Loucy (cell line): Measurements from ENCODE around the gene CMC4.

ENCODE experiments used
- H2AFZ ChIP-seq: fragments of 200-600 bp; sonication (generic); 2 replicates; pipeline ENCODE4 v1.6.0; 2016; ENCODE audit warnings: antibody characterized with exemption, mild to moderate bottlenecking, low read length, moderate library complexity
- H3F3A ChIP-seq: fragments of 200-600 bp; 2 replicates; pipeline ENCODE4 v1.6.0; 2016; ENCODE audit warnings: antibody characterized with exemption, low read depth, mild to moderate bottlenecking
- H3K27me3 ChIP-seq: fragments of 200-600 bp; sonication (generic); 2 replicates; pipeline ENCODE4 v1.6.1; 2014; ENCODE audit warnings: low read length, mild to moderate bottlenecking; ENCODE audit not compliant: insufficient read depth, poor library complexity, severe bottlenecking
- H3K36me3 ChIP-seq: fragments of 200-600 bp; sonication (generic); 2 replicates; pipeline ENCODE4 v1.6.1; 2016; ENCODE audit warnings: low read length; ENCODE audit not compliant: insufficient read depth
- H3K4me1 ChIP-seq: fragments of 200-600 bp; sonication (generic); 2 replicates; pipeline ENCODE4 v1.5.1; 2014; ENCODE audit warnings: low read length, mild to moderate bottlenecking; ENCODE audit not compliant: insufficient read depth, poor library complexity, severe bottlenecking
- H3K4me2 ChIP-seq: fragments of 200-600 bp; sonication (generic); 2 replicates; pipeline ENCODE4 v1.6.0; 2014; ENCODE audit warnings: antibody characterized with exemption, low read length, low read depth, mild to moderate bottlenecking; ENCODE audit not compliant: poor library complexity, severe bottlenecking
- H3K4me3 ChIP-seq: fragments of 200-600 bp; sonication (generic); 2 replicates; pipeline ENCODE4 v1.5.1; 2014; ENCODE audit warnings: low read length, mild to moderate bottlenecking, mixed read lengths; ENCODE audit not compliant: poor library complexity, severe bottlenecking
- H3K79me2 ChIP-seq: fragments of 200-600 bp; sonication (generic); 2 replicates; pipeline ENCODE4 v1.6.1; 2014; ENCODE audit warnings: low read length; ENCODE audit not compliant: insufficient read depth
- H3K9ac ChIP-seq: fragments of 200-600 bp; sonication (generic); 2 replicates; pipeline ENCODE4 v1.6.0; 2014; ENCODE audit warnings: mild to moderate bottlenecking, low read depth, low read length, moderate library complexity; ENCODE audit not compliant: poor library complexity, severe bottlenecking
- H3K9me2 ChIP-seq: fragments of 200-600 bp; sonication (generic); replicated peaks from 2 replicates; pipeline ENCODE4 v1.6.1; 2016; ENCODE audit warnings: low read depth, low read length, mixed read lengths
- H3K9me3 ChIP-seq: fragments of 200-600 bp; sonication (generic); 2 replicates; pipeline ENCODE4 v1.6.1; 2014; ENCODE audit warnings: mild to moderate bottlenecking, antibody characterized with exemption, low read length, low read depth; ENCODE audit not compliant: insufficient read depth
- H4K20me1 ChIP-seq: fragments of 200-600 bp; sonication (generic); 2 replicates; pipeline ENCODE4 v1.6.0; 2014; ENCODE audit warnings: antibody characterized with exemption, low read length, mild to moderate bottlenecking; ENCODE audit not compliant: insufficient read depth, poor library complexity, severe bottlenecking
- EZH2phosphoT487 ChIP-seq: fragments of 200-600 bp; IDR thresholded peaks from 2 replicates; pipeline ENCODE4 v1.6.1; 2018; ENCODE audit warnings: antibody characterized with exemption, mild to moderate bottlenecking, moderate library complexity, borderline replicate concordance
- TF ChIP-seq, protein P1 (sequence below): fragments of 200-600 bp; sonication (generic); conservative IDR thresholded peaks from 2 replicates; pipeline ENCODE4 v1.5.1; 2014; ENCODE audit warnings: mild to moderate bottlenecking, antibody characterized with exemption, low read length

The CMC4 gene

GRCh38 chrX:155055494-155055893 lies 15.4 kb downstream of the CMC4 start:
- Histone ChIP-seq H3K36me3 (peaks cover 11% of the 10 kb centered on the region; the same call in 1 of the 2 replicates), H3K27me3 (no peaks in the 10 kb centered on the region), H3K9me3 (no peaks in the 10 kb centered on the region), H3K79me2 (no peaks in the 10 kb centered on the region), H3K9me2 (no peaks in the 10 kb centered on the region), H3K9ac (no peak overlapping the region), H2AFZ (no peak overlapping the region), H3F3A (no peaks in the 10 kb centered on the region), H3K4me2 (no peak overlapping the region), H3K4me3 (no peak overlapping the region), H4K20me1 (no peaks in the 10 kb centered on the region), H3K4me1 (peaks cover 18% of the 10 kb centered on the region)
- TF ChIP-seq EZH2phosphoT487: no peak
- TF ChIP-seq, protein P1, sequence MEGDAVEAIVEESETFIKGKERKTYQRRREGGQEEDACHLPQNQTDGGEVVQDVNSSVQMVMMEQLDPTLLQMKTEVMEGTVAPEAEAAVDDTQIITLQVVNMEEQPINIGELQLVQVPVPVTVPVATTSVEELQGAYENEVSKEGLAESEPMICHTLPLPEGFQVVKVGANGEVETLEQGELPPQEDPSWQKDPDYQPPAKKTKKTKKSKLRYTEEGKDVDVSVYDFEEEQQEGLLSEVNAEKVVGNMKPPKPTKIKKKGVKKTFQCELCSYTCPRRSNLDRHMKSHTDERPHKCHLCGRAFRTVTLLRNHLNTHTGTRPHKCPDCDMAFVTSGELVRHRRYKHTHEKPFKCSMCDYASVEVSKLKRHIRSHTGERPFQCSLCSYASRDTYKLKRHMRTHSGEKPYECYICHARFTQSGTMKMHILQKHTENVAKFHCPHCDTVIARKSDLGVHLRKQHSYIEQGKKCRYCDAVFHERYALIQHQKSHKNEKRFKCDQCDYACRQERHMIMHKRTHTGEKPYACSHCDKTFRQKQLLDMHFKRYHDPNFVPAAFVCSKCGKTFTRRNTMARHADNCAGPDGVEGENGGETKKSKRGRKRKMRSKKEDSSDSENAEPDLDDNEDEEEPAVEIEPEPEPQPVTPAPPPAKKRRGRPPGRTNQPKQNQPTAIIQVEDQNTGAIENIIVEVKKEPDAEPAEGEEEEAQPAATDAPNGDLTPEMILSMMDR: no peak

GRCh38 chrX:155054255-155054654 lies 16.7 kb downstream of the CMC4 start:
- Histone ChIP-seq H4K20me1 (no peaks in the 10 kb centered on the region), H3K9ac (no peak overlapping the region), H2AFZ (no peak overlapping the region), H3F3A (no peaks in the 10 kb centered on the region), H3K4me2 (no peak overlapping the region), H3K9me3 (no peaks in the 10 kb centered on the region), H3K4me1 (peaks cover 18% of the 10 kb centered on the region), H3K79me2 (no peaks in the 10 kb centered on the region), H3K36me3 (peaks cover 11% of the 10 kb centered on the region; the same call in 1 of the 2 replicates), H3K4me3 (no peak overlapping the region), H3K27me3 (no peaks in the 10 kb centered on the region), H3K9me2 (no peaks in the 10 kb centered on the region)
- TF ChIP-seq, protein P1: no peak
- no peak for TF ChIP-seq EZH2phosphoT487

DNA sequence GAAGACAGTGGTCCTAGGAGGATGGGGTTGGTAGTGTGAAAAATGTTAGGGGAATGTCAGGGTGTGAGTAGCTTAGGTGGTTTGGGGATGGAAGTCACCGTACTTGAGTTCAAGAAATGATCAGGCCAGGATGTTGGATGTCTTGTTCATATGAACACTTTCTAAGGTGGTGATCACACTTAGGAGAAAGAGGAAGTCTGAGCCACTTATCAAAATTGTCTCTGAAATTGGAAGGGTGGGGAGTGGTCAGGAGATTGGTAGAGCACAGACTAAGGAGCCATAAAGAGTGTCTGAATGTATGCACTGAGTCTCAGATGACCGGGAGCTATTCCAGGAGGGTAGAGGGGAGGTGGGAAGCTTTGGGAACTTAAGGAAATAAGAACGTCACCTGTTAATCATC lies 17.3 kb downstream of the CMC4 start:
- H3K36me3 ChIP-seq: peaks cover 11% of the 10 kb centered on the region; the same call in 1 of the 2 replicates
- H3K9me2 ChIP-seq: no peaks in the 10 kb centered on the region

More for the DNA sequence above, 17.3 kb downstream of the CMC4 start:
- TF ChIP-seq, protein P1: no peak
- no peak for TF ChIP-seq EZH2phosphoT487
- Histone ChIP-seq H3K27me3 (no peaks in the 10 kb centered on the region), H3K4me1 (peaks cover 18% of the 10 kb centered on the region), H3K79me2 (no peaks in the 10 kb centered on the region), H3K4me3 (no peak overlapping the region), H4K20me1 (no peaks in the 10 kb centered on the region), H3K4me2 (no peak overlapping the region), H3K9ac (no peak overlapping the region), H3F3A (no peaks in the 10 kb centered on the region), H2AFZ (no peak overlapping the region), H3K9me3 (no peaks in the 10 kb centered on the region)
